Mesenteric fat pad (tissue), 1 donor: ENCODE measurements around the gene CCDC112. TPM values are rescaled to one million over a fixed set of nuclear protein-coding genes. Genes with fewer than 3 reads are reported as not detected.
"Not testable (repeated sequence)": the region's sequence is repeated elsewhere in the genome, so short reads cannot be mapped to it uniquely, and the experiment has no call there.

Experiments used
- DNase-seq: peaks from one replicate; pipeline ENCODE4 v3.0.0-alpha.2; 2020; ENCODE audit warnings: low spot score
- total RNA-seq: library from RNA; stranded (reverse); fragmentation: NEBNext Ultra II Directional; extraction: Animal tissue kit (Norgen Biotek cat#: 25700); gene quantifications from one replicate; pipeline ENCODE4 v1.2.1, GENCODE V29; 2021
- donor health status: DM: yes; HTN: yes; CAD: no.

The CCDC112 gene
- total RNA-seq, 1 donor from 2014 or later, result 4.3 TPM

DNA sequence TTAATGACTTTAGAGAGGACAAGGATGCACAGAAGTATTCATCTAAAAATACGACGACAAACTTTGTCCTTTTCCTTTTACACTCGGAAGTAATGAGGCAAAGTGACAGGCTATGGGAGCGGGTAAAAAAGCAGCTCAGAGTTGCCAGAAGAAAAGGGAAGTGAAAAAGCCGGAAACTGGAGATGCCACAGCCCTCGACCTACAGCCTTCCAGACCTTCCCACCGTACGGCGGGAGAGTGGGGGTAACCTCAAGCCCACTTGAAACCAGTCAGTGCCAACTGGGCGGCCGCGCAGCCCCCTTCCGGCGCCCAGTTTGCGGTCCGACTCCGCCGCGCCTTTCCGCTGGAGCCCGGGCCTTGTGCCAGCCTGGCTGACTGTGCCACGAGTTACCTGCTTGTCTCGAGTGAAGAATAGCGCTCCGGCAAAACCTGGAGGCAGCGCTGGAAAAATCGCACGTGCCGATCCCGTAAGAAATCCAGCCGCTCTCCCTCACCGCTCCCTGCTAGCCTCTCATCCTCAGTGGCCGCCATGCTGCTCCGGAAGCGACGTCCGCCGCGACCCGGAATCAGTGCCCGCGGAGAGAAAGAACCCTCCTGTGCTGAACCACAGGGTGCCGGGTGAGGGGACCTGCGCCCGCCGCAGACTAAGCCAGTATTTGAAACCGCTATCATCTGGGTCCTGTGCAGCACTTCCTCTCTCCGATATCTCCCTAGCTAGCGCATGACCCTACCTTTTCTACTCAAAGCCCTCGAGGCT, 34.0 kb downstream of the CCDC112 start, which contains the start of gene PGGT1B:
Gene PGGT1B, minus strand, starts transcription at position 557 of the 757 bp plus-strand sequence. Its CDS starts 26 bp downstream, at position 531.
- DNase-seq, result peak; percentile 93

DNA sequence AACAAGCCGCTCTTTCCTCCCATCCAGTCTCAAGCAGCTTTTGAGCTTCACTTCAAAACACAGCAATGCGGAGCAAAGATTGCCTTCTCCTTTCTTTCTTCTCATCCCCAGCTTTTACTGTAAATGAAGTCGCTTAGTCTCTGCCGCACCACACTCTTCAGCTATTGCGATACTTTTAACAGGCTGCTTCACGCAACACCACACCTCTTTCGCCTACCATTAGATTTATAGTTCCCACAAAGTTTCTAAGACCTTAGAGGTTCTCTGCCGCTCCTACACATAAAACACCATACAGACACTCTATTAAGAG, 34.5 kb downstream of the CCDC112 start:
- no peak for DNase-seq

DNA sequence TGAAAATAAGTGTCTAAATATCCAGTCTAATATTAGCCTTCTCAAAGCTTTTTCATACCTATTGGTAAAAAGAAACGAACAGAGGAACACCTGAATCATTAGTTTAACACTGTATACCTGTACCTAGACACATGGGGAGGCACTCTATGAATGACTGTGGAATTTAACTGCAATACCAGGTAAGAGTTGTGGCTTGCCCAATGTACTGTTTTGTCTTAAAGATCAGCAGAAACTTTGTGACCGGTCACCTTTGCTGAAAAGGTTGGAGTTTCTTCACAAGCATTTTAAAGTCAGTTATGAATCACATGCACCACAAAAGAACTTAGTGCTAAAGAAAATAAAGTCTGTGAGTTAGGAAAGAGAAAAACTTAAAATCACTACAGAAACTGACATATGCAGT, 36.2 kb downstream of the CCDC112 start:
- DNase-seq, result no peak

DNA sequence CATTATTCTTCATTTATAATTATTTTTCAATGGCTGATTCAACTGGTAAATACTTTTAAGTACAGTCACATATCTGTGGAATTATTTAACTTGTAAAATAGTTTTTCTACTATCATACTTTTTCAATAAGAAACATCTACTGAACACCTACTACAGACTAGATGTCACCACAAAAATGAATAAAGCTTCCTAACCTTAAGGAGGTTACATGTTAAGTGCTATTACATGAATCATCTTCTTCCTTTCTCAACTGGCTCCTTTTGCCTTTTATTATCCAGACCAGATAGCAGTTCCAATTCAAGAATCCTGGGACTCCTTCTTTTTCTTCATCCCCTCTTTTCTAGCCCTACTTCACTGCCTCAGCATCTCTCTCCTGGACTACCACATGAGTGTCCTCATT, 38.5 kb downstream of the CCDC112 start:
- no peak for DNase-seq

DNA sequence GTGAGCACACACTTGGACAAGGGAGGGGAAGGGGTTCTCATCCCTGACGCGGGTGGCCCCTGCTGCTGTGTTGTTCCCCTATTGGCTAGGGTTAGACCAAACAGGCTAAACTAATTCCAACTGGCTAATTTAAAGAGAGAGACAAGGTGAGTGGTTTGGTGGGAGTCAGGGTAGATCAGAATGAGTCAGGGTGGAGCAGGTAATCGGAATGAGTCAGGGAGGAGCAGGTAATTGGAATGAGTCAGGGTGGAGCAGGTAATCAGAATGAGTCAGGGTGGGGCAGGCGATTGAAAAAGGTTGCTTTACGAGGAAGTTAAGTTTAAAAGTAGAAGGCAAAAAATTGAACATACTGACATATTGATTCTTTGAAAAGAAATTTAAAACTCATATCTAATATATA, 47.1 kb downstream of the CCDC112 start:
- not testable (repeated sequence) for DNase-seq

DNA sequence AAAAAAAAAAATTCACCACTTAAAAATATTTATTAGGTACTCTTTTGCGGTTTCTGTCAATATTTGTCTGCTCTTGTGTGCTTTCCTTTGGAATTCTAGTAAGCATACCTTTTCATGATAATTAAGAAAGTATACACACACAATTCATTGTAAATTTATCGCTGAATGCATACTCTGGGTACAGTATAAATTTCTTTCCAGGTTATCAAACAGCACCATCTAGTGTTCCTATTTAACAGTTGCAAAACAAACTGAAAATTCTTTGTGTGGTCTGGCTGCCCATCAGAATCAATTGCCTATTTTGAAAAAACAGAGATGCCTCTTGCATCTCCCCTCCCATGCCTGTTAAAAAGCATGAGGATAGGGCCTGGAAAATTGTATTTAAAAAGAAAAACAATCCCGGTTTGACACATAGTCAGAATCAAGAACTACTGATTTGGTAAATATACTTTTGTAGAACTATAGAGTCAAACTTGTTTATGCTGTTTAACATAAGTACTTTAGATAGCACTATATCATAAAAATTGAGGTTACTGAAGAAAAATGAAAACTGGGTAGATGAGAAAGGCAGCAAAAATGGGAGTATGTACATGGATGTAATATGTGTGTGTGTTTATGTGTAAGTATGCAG, 50.0 kb downstream of the CCDC112 start:
- DNase-seq, result no peak

DNA sequence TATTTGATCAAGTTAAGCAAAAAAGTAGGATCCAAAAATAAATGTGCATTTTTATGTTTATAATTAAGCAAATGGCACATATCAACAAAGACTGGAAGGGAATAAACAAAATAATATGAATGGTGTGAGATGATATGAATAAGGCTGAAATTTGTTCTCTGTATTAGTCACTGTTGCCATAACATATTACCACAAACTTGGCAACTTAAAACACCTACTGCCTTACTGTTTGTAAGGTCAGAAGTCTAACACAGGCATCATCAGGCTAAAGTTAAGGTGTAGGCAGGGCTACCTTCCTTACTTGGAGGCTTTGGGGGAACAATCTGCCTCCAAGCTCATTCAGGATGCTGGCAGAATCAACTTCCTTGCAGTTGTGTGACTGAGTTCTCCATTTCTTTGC, 53.0 kb downstream of the CCDC112 start:
- DNase-seq, result no peak

DNA sequence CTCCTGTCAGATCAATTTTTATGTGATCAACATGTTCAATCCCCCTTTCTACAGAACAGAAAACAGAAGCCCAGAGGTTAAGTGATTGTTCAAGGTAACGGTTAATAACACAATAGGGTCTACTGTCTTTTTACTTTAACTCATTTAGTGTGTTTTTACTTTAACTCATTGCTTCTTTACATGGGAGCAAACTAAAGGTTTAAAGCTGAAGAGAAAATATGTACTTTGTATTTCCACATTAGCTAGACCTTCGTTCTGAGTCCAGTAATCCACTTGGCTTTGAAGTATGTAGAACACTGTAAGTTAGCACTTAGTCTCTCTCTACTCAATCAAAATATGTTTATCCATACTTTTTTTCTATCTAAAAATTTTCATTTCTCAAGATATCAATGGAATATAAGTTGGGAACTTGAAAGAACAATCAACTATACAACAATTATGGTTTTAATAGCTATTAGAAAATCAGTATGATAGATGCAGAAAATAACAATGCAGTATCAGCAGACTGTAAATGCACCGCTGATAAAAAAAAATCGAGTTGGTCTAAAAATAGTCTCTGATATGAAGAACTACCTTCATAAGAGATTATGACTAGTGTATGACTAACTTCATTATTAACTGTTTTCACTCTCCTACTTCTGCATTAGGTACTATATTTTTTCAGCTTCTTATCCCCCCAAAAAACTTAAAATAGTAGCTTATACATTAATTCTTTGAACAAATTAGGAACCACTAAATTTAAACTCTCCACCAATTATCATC, 54.4 kb downstream of the CCDC112 start:
- DNase-seq, result no peak

DNA sequence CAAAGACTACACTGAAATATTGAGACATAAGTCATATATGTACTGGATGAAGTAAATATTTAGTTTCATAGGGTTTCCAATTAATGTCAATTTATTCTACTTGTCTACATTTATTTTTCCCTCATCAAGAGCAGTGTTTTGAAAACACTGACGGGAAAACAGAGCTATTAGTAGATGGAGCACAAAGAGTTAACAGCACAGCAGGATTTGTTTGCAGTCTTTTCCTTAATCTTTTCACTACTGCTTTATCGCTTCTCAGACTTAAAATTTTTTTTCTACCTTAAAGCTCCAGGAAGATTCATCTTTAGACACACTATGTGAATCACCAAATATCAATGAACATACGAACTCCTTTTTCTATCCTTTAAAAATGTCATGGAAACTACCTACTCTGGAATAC, 59.4 kb downstream of the CCDC112 start:
- no peak for DNase-seq

DNA sequence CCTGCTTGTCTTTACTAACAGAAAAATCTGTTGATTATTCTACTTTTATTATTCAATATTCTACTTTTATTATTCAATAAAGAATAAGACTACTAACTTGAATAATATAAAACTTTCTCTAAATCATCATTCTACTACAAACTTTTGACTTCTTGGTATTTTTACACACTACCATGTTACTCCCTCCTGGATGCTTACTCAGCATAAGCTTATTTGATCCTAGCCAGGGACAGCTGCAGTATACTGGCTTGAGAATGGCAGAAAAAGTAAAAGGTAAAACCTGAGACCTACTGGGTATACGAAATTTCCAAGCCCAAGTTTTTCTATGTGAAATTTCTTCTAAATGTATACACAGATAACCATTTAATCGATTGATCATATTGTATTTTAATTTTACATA, 59.9 kb downstream of the CCDC112 start:
- no peak for DNase-seq

DNA sequence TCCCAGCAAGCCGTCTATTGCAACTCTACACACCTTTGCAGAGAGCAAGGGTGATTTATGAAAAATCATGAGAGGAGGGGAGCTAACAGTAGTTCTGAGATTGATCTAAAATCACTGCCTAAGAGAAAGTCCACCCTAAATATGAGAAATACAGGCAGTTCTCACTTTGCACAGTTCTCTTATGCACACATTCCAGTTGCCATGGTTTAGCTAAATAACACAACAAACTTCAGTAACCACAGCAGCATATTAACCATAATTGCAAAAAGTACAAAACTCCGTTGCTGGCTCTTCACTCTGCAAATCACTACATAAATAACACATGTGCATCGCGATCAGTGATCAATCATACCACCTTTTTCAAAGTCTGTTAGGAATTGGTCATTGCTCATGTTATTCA, 64.9 kb downstream of the CCDC112 start:
- DNase-seq, result no peak

DNA sequence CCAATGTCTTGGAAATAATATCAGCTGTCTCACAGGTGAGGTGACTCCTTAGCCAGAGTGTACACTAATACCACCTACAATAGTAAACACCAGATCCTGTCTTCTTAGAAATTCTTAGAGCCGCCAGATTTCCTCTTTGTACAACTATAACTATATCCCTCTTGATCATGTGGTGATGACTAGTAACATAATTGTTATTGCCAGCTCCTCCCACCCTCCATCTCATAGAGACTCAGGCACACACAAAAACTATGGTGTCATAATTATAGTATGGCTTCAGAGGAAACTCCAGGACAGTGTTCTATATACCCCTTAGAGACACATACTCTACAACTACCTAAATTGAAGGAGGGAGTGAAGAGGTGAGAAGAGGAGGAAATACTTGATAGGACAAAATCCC, 66.8 kb downstream of the CCDC112 start:
- no peak for DNase-seq

DNA sequence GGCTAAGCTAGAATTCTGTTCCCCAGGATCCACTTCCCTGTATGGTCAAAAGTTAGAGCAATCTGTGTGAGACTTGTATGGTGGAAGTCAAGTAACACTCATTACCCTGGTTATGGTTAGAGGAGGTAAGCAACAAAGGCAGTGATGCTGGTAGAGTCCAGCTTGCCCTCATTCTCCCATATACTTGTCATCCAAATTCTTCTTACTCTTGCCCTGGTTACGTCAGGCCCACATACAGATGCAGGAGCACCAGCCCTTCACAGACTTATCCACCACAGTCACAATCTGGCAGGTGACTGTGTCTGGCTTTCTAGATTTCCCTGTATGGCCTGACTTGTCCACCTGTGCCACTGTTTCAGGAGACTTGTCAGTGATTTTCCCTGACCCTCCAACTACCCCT, 69.2 kb downstream of the CCDC112 start:
- no peak for DNase-seq

Other genes with a start within 250 kb of the CCDC112 start
- 1.3 TPM for gene TRIM36, start 126.7 kb downstream of the CCDC112 start, total RNA-seq
- 37.3 TPM for gene PGGT1B, start 33.8 kb downstream of the CCDC112 start, total RNA-seq
- gene FEM1C, start 248.1 kb upstream of the CCDC112 start, total RNA-seq, result 25.2 TPM